Mesendoderm (in vitro differentiated cells): ENCODE measurements around the gene ADPGK.

ENCODE experiments used
- DNase-seq: peaks from one replicate; pipeline ENCODE4 v3.0.0; 2013
- H2AK5ac ChIP-seq: 2 replicates; pipeline ENCODE4 v1.6.1; 2013; ENCODE audit warnings: low read length, inconsistent platforms
- H2BK120ac ChIP-seq: 2 replicates; pipeline ENCODE4 v1.6.1; 2013; ENCODE audit warnings: low read depth, mild to moderate bottlenecking, low read length, moderate library complexity, mixed read lengths
- H2BK15ac ChIP-seq: replicated peaks from 2 replicates; pipeline ENCODE4 v1.6.1; 2013; ENCODE audit warnings: low read depth, mild to moderate bottlenecking, moderate library complexity
- H2BK5ac ChIP-seq: 2 replicates; pipeline ENCODE4 v1.6.1; 2013; ENCODE audit warnings: low read length, inconsistent platforms
- H3K18ac ChIP-seq: 2 replicates; pipeline ENCODE4 v1.6.1; 2013; ENCODE audit warnings: mild to moderate bottlenecking, low read length, mixed read lengths
- H3K23ac ChIP-seq: one replicate; pipeline ENCODE4 v1.6.1; 2013; ENCODE audit warnings: low read length
- H3K27ac ChIP-seq: 2 replicates; pipeline ENCODE4 v1.5.1; 2013; ENCODE audit warnings: low read depth, mild to moderate bottlenecking, inconsistent platforms, low read length, moderate library complexity
- H3K27me3 ChIP-seq: 2 replicates; pipeline ENCODE4 v1.6.1; 2013; ENCODE audit warnings: low read length, control low read depth, mild to moderate bottlenecking, inconsistent platforms; ENCODE audit not compliant: insufficient read depth, poor library complexity
- H3K36me3 ChIP-seq: 2 replicates; pipeline ENCODE4 v1.6.1; 2013; ENCODE audit warnings: low read length, inconsistent platforms; ENCODE audit not compliant: control insufficient read depth, insufficient read depth
- H3K4ac ChIP-seq: one replicate; pipeline ENCODE4 v1.6.1; 2013; ENCODE audit warnings: low read depth, mild to moderate bottlenecking, low read length, moderate library complexity
- H3K4me1 ChIP-seq: 2 replicates; pipeline ENCODE4 v1.6.1; 2013; ENCODE audit warnings: low read depth, low read length, inconsistent platforms; ENCODE audit not compliant: control insufficient read depth
- H3K4me2 ChIP-seq: 2 replicates; pipeline ENCODE4 v1.6.1; 2013; ENCODE audit warnings: low read length
- H3K4me3 ChIP-seq: 2 replicates; pipeline ENCODE4 v1.5.1; 2013; ENCODE audit warnings: mild to moderate bottlenecking, low read length
- H3K56ac ChIP-seq: one replicate; pipeline ENCODE4 v1.6.1; 2013; ENCODE audit warnings: low read length
- H3K79me1 ChIP-seq: 2 replicates; pipeline ENCODE4 v1.6.1; 2013; ENCODE audit warnings: low read length, inconsistent platforms
- H3K79me2 ChIP-seq: 2 replicates; pipeline ENCODE4 v1.6.1; 2013; ENCODE audit warnings: mild to moderate bottlenecking, low read length; ENCODE audit not compliant: control insufficient read depth, insufficient read depth
- H3K9ac ChIP-seq: 2 replicates; pipeline ENCODE4 v1.6.1; 2013; ENCODE audit warnings: low read length, inconsistent platforms
- H4K5ac ChIP-seq: one replicate; pipeline ENCODE4 v1.6.1; 2013; ENCODE audit warnings: low read length
- H4K8ac ChIP-seq: one replicate; pipeline ENCODE4 v1.6.1; 2013; ENCODE audit warnings: low read depth, mild to moderate bottlenecking, control low read depth, low read length, moderate library complexity
- WGBS: extraction: QIAGEN DNeasy Blood & Tissue Kit; methylation state at CpG from one replicate; pipeline ENCODE4 v1.1.7; 2013; ENCODE audit warnings: low lambda C conversion rate, missing lambda C conversion rate; ENCODE audit not compliant: insufficient coverage; ENCODE audit errors: extremely low coverage; 5-methylcytosine and 5-hydroxymethylcytosine counted together

ADPGK gene

GRCh38 chr15:72758182-72758581, 25.4 kb downstream of the ADPGK start:
- DNase-seq: peak; percentile 29

DNA sequence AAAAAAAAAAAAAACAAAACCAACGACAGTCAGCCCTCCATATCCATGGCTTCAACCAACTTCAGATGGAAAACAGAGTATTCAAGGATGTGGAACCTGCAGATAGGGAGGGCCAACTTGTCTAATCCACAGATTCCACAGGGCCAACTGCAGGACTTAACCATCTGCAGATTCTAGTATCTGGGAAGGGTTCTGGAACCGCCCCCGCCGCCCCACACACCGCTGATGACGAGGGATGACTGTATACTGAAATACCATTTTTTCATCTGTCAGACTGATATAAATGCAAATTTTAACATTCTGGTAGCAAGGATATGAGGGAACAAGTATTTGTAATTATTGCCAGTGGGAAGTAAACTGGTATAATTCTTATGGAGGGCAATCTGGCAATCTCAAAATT, 29.5 kb downstream of the ADPGK start:
- WGBS: no CpG with 5 or more reads among the region's 6 CpGs
- H3K4me3 ChIP-seq: no peak overlapping the region
- no peak overlapping the region for H3K23ac ChIP-seq
- no peak overlapping the region for H3K18ac ChIP-seq
- no peak overlapping the region for H3K4ac ChIP-seq
- no peak overlapping the region for H3K56ac ChIP-seq
- no peak overlapping the region for H3K27ac ChIP-seq
- H3K4me1 ChIP-seq: no peaks in the 10 kb centered on the region
- no peaks in the 10 kb centered on the region for H3K27me3 ChIP-seq
- DNase-seq: no peak
- H3K79me1 ChIP-seq: no peaks in the 10 kb centered on the region
- H2BK120ac ChIP-seq: no peak overlapping the region
- H4K8ac ChIP-seq: no peak overlapping the region
- H4K5ac ChIP-seq: no peak overlapping the region
- H2BK5ac ChIP-seq: no peak overlapping the region
- H2BK15ac ChIP-seq: no peak overlapping the region
- no peak overlapping the region for H2AK5ac ChIP-seq
- peaks cover 3% of the 10 kb centered on the region for H3K36me3 ChIP-seq
- H3K9ac ChIP-seq: no peak overlapping the region
- no peaks in the 10 kb centered on the region for H3K79me2 ChIP-seq
- no peak overlapping the region for H3K4me2 ChIP-seq

More at GRCh38 chr15:72758182-72758581, 25.4 kb downstream of the ADPGK start:
- no peak overlapping the region for H3K4ac ChIP-seq
- no peak overlapping the region for H3K56ac ChIP-seq
- no peak overlapping the region for H2BK5ac ChIP-seq
- H3K4me3 ChIP-seq: no peak overlapping the region
- no peaks in the 10 kb centered on the region for H3K79me2 ChIP-seq
- H3K4me2 ChIP-seq: no peak overlapping the region
- H2AK5ac ChIP-seq: no peak overlapping the region
- H2BK15ac ChIP-seq: no peak overlapping the region
- H3K18ac ChIP-seq: no peak overlapping the region
- no peaks in the 10 kb centered on the region for H3K4me1 ChIP-seq
- no peaks in the 10 kb centered on the region for H3K36me3 ChIP-seq
- no peaks in the 10 kb centered on the region for H3K27me3 ChIP-seq
- no peak overlapping the region for H2BK120ac ChIP-seq
- no peak overlapping the region for H4K5ac ChIP-seq
- no peak overlapping the region for H3K23ac ChIP-seq
- H3K79me1 ChIP-seq: no peaks in the 10 kb centered on the region
- WGBS: no CpG with 5 or more reads among the region's 3 CpGs
- no peak overlapping the region for H3K9ac ChIP-seq
- no peak overlapping the region for H4K8ac ChIP-seq
- H3K27ac ChIP-seq: no peak overlapping the region

GRCh38 chr15:72751751-72752455, 31.7 kb downstream of the ADPGK start:
- Histone ChIP-seq H3K79me1 (no peaks in the 10 kb centered on the region), H3K36me3 (peaks cover 3% of the 10 kb centered on the region)
- no peak for DNase-seq

DNA sequence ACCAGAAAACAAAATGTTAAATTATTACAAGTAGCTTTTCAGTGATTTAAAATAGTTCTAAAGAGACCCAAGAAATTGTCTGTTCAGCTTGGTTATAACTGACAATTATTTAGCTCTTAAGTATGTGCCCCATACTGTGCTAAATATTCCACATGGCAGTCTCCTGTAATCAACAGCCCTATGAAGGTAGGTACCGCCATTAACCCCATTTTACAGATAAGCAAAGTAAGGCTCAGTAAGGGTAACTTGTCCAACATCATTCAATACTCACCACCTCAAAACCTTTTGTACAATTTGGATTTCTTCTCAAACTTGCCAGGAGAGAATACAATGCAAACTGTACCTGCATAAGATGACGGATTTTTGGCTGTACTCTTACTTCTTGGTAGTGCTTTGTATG, 33.9 kb downstream of the ADPGK start:
- Histone ChIP-seq H3K36me3 (peaks cover 3% of the 10 kb centered on the region), H2AK5ac (no peak overlapping the region), H3K56ac (no peak overlapping the region), H3K27me3 (no peaks in the 10 kb centered on the region), H2BK5ac (no peak overlapping the region), H3K4me1 (no peaks in the 10 kb centered on the region), H3K79me1 (no peaks in the 10 kb centered on the region), H3K23ac (no peak overlapping the region), H3K4ac (no peak overlapping the region), H3K79me2 (no peaks in the 10 kb centered on the region), H4K8ac (no peak overlapping the region), H2BK120ac (no peak overlapping the region), H4K5ac (no peak overlapping the region), H3K18ac (no peak overlapping the region), H3K4me3 (no peak overlapping the region), H3K27ac (no peak overlapping the region), H3K9ac (no peak overlapping the region), H3K4me2 (no peak overlapping the region), H2BK15ac (no peak overlapping the region)
- DNase-seq: no peak
- WGBS: no CpG with 5 or more reads among the region's 2 CpGs

More at GRCh38 chr15:72751751-72752455, 31.7 kb downstream of the ADPGK start:
- no peak overlapping the region for H3K4ac ChIP-seq
- no peak overlapping the region for H2BK120ac ChIP-seq
- H3K56ac ChIP-seq: no peak overlapping the region
- no peak overlapping the region for H4K8ac ChIP-seq
- H3K4me2 ChIP-seq: no peak overlapping the region
- no peaks in the 10 kb centered on the region for H3K79me2 ChIP-seq
- H3K27me3 ChIP-seq: no peaks in the 10 kb centered on the region
- no peak overlapping the region for H2BK5ac ChIP-seq
- H3K18ac ChIP-seq: no peak overlapping the region
- H3K4me3 ChIP-seq: no peak overlapping the region
- H3K4me1 ChIP-seq: no peaks in the 10 kb centered on the region
- H2BK15ac ChIP-seq: no peak overlapping the region
- no peak overlapping the region for H3K9ac ChIP-seq
- H3K23ac ChIP-seq: no peak overlapping the region
- no CpG with 5 or more reads among the region's 9 CpGs for WGBS
- no peak overlapping the region for H3K27ac ChIP-seq
- H2AK5ac ChIP-seq: no peak overlapping the region
- H4K5ac ChIP-seq: no peak overlapping the region

GRCh38 chr15:72740219-72740618, 43.3 kb downstream of the ADPGK start:
- no peak overlapping the region for H2AK5ac ChIP-seq
- H3K18ac ChIP-seq: no peak overlapping the region
- H3K4me3 ChIP-seq: no peak overlapping the region
- no peaks in the 10 kb centered on the region for H3K4me1 ChIP-seq
- no peak overlapping the region for H3K27ac ChIP-seq
- WGBS: no CpG with 5 or more reads among the region's 1 CpG
- no peak overlapping the region for H4K5ac ChIP-seq
- H2BK5ac ChIP-seq: no peak overlapping the region
- H3K36me3 ChIP-seq: peaks cover 6% of the 10 kb centered on the region
- DNase-seq: no peak
- no peaks in the 10 kb centered on the region for H3K27me3 ChIP-seq
- H3K56ac ChIP-seq: no peak overlapping the region
- H2BK120ac ChIP-seq: no peak overlapping the region
- no peak overlapping the region for H4K8ac ChIP-seq
- no peak overlapping the region for H3K4me2 ChIP-seq
- no peak overlapping the region for H2BK15ac ChIP-seq
- no peak overlapping the region for H3K4ac ChIP-seq
- no peak overlapping the region for H3K9ac ChIP-seq
- H3K79me2 ChIP-seq: no peaks in the 10 kb centered on the region
- no peaks in the 10 kb centered on the region for H3K79me1 ChIP-seq
- H3K23ac ChIP-seq: no peak overlapping the region

DNA sequence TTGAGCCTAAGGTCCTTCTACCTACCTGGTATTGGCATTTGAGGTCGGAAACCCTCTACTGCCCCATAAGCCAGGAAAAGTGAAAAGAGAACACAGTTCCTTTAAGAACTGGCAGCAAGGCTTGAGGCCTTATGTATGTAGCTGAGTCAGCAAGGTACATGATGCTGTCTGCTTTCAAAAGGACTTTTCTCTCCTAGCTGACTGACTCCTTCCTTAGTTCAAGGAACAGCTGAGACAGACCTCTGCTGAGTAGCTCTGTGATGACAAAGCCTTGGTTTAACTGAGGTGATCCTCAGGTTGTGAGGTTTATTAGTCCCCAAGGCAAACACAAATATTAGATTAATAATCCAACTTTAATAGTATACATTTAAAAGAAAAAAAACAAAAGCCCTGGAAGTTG, 45.8 kb downstream of the ADPGK start:
- H3K4me1 ChIP-seq: no peaks in the 10 kb centered on the region
- H3K27ac ChIP-seq: no peak overlapping the region
- no peaks in the 10 kb centered on the region for H3K79me1 ChIP-seq
- H4K5ac ChIP-seq: no peak overlapping the region
- H3K27me3 ChIP-seq: no peaks in the 10 kb centered on the region
- H2AK5ac ChIP-seq: no peak overlapping the region
- H3K23ac ChIP-seq: no peak overlapping the region
- H3K36me3 ChIP-seq: peaks cover 7% of the 10 kb centered on the region
- no peak overlapping the region for H3K4me2 ChIP-seq
- H4K8ac ChIP-seq: no peak overlapping the region
- no peak overlapping the region for H3K18ac ChIP-seq
- H3K79me2 ChIP-seq: no peaks in the 10 kb centered on the region
- H3K9ac ChIP-seq: no peak overlapping the region
- WGBS: no CpG with 5 or more reads among the region's 1 CpG
- no peak overlapping the region for H3K4ac ChIP-seq
- DNase-seq: no peak
- H2BK120ac ChIP-seq: no peak overlapping the region
- H2BK15ac ChIP-seq: no peak overlapping the region
- H3K56ac ChIP-seq: no peak overlapping the region
- no peak overlapping the region for H2BK5ac ChIP-seq
- H3K4me3 ChIP-seq: no peak overlapping the region
